Cardiac muscle cell (in vitro differentiated cells and primary cell): ENCODE results near the gene FCER2. TPM values are rescaled to one million over a fixed set of nuclear protein-coding genes. Genes with fewer than 3 reads are reported as not detected.

ENCODE experiments used
- DNase-seq, 2 donors: peaks; one replicate each; pipeline versions ENCODE4 v3.0.0 to v3.0.0-alpha.2; 2010 to 2017; ENCODE audit warnings: low read depth in 1 of 2, low spot score in 1 of 2
- H3K27ac ChIP-seq: fragments of 200-600 bp; sonication (generic); 2 replicates; pipeline ENCODE4 v1.5.1; 2016
- H3K27me3 ChIP-seq: fragments of 200-600 bp; sonication (generic); 2 replicates; pipeline ENCODE4 v1.6.0; 2016; ENCODE audit warnings: control low read depth
- H3K36me3 ChIP-seq: fragments of 200-600 bp; sonication (generic); 2 replicates; pipeline ENCODE4 v1.5.1; 2016; ENCODE audit warnings: control low read depth
- H3K4me1 ChIP-seq: fragments of 200-600 bp; sonication (generic); 2 replicates; pipeline ENCODE4 v1.8.1; 2017; ENCODE audit warnings: low read depth, mild to moderate bottlenecking, mixed run types
- H3K4me3 ChIP-seq: fragments of 200-600 bp; sonication (generic); 2 replicates; pipeline ENCODE4 v1.5.1; 2016; ENCODE audit warnings: mild to moderate bottlenecking
- H3K9me3 ChIP-seq: fragments of 200-600 bp; sonication (generic); 2 replicates; pipeline ENCODE4 v1.5.1; 2017; ENCODE audit warnings: low read depth, mild to moderate bottlenecking, control low read depth
- polyA plus RNA-seq: library from polyadenylated mRNA; unstranded; fragments of >200 nt; fragmentation: Nextera tagmentation; extraction: Ambion mirVana; gene quantifications from 2 replicates; pipeline ENCODE4 v1.2.1, GENCODE V29; 2016
- total RNA-seq: library from RNA; depleted of rRNA; stranded (reverse); fragments of >200 nt; gene quantifications from 2 replicates; pipeline ENCODE4 v1.2.3, GENCODE V29; 2016
- TF ChIP-seq, protein P1 (sequence below): IDR thresholded peaks from 2 replicates; pipeline ENCODE4 v1.5.1; 2012; ENCODE audit warnings: low read depth, mild to moderate bottlenecking, low read length

Gene FCER2
- total and polyA plus RNA-seq, 2 experiments from 2014 or later, result not detected

DNA sequence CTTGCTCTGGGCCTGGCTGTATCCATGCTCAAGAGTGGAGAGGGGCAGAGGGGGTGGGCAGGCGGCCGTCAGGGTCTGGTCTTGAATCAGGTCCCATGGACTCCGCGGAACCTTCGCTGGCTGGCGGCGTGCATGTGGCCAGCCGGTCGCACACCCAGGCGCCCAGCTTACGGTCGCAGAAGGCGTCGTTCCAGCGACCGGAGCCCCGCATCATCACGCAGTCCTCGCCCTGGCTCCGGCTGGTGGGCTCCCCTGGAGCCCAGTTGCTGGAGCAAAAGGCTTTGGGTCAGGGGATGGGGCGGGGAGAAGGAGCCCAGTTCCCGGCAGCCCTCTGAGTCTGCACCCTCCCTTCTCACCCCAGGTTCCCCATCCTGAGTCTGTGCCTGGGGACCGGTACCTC, 12.8 kb downstream of the FCER2 start:
- Histone ChIP-seq H3K27ac (no peak overlapping the region), H3K36me3 (peaks cover 3% of the 10 kb centered on the region), H3K4me3 (no peak overlapping the region), H3K4me1 (no peaks in the 10 kb centered on the region), H3K27me3 (no peaks in the 10 kb centered on the region), H3K9me3 (no peaks in the 10 kb centered on the region)
- TF ChIP-seq, protein P1, sequence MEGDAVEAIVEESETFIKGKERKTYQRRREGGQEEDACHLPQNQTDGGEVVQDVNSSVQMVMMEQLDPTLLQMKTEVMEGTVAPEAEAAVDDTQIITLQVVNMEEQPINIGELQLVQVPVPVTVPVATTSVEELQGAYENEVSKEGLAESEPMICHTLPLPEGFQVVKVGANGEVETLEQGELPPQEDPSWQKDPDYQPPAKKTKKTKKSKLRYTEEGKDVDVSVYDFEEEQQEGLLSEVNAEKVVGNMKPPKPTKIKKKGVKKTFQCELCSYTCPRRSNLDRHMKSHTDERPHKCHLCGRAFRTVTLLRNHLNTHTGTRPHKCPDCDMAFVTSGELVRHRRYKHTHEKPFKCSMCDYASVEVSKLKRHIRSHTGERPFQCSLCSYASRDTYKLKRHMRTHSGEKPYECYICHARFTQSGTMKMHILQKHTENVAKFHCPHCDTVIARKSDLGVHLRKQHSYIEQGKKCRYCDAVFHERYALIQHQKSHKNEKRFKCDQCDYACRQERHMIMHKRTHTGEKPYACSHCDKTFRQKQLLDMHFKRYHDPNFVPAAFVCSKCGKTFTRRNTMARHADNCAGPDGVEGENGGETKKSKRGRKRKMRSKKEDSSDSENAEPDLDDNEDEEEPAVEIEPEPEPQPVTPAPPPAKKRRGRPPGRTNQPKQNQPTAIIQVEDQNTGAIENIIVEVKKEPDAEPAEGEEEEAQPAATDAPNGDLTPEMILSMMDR, result no peak
- DNase-seq, result no peak

DNA sequence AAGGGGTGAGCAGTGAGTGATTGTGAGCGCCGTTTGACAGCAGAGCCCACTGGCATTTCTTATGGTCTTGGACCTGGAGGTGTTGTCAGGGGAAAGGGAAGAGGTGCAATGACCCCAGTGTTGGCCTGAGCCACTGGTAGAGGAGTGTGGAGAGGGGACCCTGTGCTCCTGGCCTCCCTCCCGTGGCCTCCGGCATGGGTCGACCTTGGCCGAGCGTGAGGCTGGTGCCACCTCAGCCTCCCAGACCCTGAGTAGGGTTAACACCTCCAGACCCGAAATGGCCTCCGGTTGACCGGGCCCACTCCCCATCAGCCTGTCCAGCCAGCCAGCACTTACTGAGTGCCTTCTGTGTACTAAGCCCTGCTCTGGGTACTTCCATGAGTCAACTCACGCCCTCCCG, 14.8 kb downstream of the FCER2 start:
- Histone ChIP-seq H3K4me1 (no peaks in the 10 kb centered on the region), H3K27me3 (no peaks in the 10 kb centered on the region), H3K27ac (no peak overlapping the region), H3K4me3 (no peak overlapping the region), H3K9me3 (no peaks in the 10 kb centered on the region), H3K36me3 (peaks cover 6% of the 10 kb centered on the region)
- TF ChIP-seq, protein P1, result no peak
- no peak for DNase-seq

DNA sequence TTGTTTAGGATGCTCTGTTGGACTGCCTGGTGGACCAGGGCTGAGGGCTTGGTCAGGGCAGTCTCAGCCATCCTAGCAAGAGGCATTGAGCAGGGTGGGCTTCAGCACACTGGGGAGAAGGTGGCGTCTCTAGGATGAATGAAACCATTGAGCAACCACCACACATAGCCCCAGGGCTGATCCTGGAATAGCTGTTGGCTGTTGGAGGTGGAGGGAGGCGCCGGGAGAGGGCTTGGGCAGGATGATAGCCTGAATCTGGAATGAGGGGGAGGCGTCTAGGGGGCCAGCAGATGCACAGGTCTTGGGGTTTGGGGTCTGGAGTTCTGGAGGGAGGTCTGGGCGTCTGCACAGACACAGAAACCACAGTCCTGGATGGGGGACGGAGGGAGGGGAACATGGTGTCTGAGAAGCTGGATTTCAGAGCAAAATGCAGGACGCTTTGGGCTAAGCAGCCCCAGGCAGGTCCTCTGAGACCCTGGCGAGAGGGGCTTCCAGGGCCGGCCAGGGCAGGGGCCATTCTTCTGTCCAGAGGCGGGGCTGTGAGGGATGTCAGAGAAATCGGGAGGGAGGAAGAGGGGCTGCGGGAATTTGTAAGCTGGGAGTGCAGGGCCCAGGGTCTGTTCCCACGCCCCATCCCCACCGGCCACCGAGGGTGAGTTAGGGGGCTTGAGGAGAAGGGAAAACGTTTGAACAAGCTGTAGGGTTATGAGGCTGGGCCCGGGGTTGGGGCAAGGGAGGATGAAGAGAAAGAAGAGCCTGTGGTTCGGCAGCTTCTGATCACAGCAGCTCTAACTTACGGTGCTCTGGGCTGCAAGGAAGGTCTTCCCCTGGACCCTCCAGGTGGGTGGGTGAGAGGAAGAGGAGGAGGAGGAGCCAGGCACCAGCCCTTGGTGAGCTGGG, 16.1 kb downstream of the FCER2 start:
- peaks cover 6% of the 10 kb centered on the region for H3K36me3 ChIP-seq
- no peaks in the 10 kb centered on the region for H3K9me3 ChIP-seq
- H3K27ac ChIP-seq, result no peak overlapping the region
- TF ChIP-seq, protein P1, result no peak
- H3K4me3 ChIP-seq, result no peak overlapping the region
- no peaks in the 10 kb centered on the region for H3K27me3 ChIP-seq
- DNase-seq, result no peak
- H3K4me1 ChIP-seq, result no peaks in the 10 kb centered on the region

DNA sequence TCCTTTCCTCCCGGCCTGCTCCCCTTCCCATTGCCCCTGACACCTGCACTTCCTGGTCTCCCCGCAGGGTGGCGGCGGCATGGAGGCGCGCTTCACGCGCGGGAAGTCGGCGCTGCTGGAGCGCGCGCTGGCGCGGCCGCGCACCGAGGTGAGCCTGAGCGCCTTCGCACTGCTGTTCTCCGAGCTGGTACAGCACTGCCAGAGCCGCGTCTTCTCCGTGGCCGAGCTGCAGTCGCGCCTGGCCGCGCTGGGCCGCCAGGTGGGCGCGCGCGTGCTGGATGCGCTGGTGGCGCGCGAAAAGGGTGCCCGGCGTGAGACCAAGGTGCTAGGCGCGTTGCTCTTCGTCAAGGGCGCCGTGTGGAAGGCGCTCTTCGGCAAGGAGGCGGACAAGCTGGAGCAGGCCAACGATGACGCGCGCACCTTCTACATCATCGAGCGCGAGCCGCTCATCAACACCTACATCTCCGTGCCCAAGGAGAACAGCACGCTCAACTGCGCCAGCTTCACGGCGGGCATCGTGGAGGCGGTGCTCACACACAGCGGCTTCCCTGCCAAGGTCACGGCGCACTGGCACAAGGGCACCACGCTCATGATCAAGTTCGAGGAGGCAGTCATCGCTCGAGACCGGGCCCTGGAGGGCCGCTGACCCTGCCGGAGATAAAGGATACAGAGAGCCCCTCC, 19.6 kb downstream of the FCER2 start:
- DNase-seq, result no peak
- Histone ChIP-seq H3K4me1 (no peaks in the 10 kb centered on the region), H3K27ac (no peak overlapping the region), H3K4me3 (no peak overlapping the region), H3K27me3 (peaks cover 2% of the 10 kb centered on the region), H3K36me3 (peaks cover 6% of the 10 kb centered on the region), H3K9me3 (no peaks in the 10 kb centered on the region)
- TF ChIP-seq, protein P1, result no peak

DNA sequence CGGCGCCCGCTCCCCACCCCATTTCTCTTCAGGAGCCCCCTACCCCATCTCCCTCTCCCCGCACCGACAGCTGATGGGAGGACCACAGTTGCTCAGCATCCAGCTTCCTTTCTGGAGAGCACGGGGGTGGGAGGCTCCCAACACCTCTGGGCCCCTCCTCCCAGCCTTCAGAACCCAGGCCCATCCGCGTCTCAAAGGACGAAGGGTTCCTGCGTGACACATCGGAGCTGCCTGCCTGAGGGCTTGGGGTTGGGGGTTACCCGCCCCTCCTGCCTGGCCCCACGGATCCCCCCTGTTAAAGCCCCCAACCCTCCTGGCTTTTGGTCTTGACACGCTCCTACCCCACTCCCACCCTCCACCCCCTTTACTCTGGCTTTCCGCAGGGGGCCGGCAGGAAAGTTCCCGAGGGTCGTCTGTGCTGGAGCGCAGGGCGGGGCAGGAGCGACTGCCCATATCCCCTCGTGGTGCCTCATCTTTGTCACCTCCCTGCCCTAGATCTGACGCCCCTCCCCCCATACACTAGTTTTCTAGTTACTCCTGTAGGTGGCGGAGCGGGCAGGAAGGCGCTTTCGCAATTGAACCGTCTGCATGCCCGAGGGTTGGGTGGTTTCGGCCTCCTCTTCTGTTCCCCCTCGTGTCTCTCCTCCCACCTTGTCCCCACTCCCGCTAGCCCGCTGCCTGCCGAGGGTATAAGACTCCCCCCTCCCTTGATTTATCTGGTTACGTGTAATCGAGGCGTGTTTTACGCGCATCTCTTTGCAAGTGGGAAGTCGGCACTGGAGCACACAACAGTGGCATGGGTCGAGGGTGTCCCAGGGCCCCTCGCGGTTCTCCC, 20.4 kb downstream of the FCER2 start:
- Histone ChIP-seq H3K36me3 (peaks cover 6% of the 10 kb centered on the region), H3K27me3 (peaks cover 9% of the 10 kb centered on the region), H3K4me3 (peak overlapping the region; percentile 70), H3K4me1 (no peaks in the 10 kb centered on the region), H3K27ac (no peak overlapping the region), H3K9me3 (no peaks in the 10 kb centered on the region)
- peak; percentile 75 to 84 for DNase-seq
- TF ChIP-seq, protein P1, result peak; percentile 77
